GM21360 (cell line): ENCODE results near the gene SH3PXD2B.
"Not testable (repeated sequence)": the region's sequence is repeated elsewhere in the genome, so short reads cannot be mapped to it uniquely, and the experiment has no call there.

ENCODE experiments used
- ATAC-seq: cut with Tn5 transposase; IDR thresholded peaks from one replicate; pipeline ENCODE4 v1.9.1; 2021; ENCODE audit warnings: mild to moderate bottlenecking, moderate library complexity; ENCODE audit not compliant: unreplicated experiment

Gene SH3PXD2B

DNA sequence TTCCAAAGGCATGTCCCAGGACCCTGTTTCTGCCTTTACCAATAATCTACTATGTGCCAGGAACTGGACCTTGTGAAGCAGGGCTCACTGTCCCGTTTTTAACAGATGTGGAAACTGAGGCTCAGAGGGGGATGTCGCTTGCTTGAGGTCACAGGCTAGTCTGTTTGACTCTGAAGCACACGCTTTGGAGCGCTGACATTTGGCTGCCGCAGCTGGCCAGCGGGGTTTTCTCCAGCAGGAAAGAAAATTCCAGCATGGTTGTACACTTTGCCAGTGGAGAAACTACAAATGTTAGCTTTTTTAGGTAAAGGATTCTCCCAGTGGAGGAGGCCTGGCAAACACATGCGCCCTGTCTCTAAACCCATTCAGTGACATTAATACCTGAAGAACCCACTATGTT is 50.5 kb downstream of the SH3PXD2B start:
- no peak for ATAC-seq

DNA sequence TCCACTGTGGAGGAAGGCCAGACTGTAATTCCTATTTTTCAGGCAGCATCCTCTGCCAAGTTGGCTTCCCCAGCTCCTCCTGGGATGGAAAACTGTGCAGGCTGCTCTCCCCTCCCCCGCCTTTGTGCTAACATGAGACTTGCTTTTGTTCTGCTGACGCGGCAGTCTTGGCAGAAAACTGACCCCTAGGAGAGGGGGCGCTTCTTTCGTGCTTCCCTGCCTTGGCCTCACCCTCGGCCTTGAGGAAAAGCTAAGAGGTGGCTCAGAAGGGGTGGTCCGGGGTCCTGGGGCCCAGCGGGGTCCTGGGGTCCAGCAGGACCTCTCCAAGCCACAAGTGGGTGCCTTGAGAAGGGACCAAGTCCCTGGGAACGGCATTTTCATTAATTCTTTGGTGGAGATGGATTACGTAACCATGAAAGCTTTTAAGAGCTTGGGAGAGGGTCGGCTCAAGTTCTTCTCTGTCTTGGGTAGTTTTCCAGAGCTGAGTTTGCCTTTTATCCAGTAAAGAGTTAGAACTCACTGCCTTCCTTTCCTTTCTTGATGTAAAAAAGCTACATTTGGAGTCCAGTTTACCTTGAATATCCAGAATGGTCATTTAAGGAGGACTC is 51.0 kb downstream of the SH3PXD2B start:
- no peak for ATAC-seq

DNA sequence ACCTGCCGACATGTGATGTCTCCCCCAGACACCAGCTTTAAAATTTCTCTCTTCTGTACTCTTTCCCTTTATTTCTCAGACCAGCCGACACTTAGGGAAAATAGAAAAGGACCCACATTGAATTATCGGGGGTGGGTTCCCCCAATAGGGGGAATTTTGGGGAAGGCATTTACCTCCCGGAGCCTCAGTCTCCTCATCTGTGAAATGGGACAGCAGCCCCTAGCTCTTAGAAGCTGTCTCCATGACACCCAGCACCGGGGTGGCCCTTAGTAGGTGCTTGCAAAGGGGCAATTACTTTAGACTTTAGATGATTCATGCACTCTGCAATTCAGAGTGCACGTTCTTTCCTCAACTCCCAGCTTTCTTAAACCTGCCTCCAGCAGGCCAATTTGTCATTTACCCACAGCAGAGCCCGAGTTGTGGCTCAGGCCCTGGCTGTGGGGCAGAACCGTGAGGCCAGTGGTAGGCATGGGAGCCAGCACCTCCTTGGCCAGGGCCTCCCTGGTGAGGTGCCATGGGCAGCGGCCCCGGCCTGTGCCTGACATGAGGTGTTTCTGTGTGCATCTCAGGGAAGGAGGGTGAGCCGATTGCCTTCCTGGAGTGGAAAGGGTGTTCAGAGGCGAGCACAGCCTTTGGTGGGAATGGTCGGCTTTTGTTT is 51.7 kb downstream of the SH3PXD2B start:
- no peak for ATAC-seq

DNA sequence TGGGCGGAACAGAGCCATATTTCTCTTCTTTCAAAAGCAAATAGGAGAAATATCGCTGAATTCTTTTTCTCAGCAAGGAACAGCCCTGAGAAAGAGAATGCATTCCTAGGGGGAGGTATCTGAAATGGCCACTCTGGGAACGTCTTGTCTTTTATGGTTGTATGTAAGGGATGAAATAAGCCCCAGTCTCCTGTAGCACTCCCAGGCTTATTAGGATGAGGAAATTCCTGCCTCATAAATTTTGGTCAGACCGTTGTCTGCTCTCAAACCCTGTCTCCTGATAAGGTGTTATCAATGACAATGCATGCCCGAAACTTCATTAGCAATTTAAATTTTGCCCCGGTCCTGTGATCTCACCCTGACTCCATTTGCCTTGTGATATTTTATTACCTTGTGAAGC is 52.3 kb downstream of the SH3PXD2B start:
- not testable (repeated sequence) for ATAC-seq

DNA sequence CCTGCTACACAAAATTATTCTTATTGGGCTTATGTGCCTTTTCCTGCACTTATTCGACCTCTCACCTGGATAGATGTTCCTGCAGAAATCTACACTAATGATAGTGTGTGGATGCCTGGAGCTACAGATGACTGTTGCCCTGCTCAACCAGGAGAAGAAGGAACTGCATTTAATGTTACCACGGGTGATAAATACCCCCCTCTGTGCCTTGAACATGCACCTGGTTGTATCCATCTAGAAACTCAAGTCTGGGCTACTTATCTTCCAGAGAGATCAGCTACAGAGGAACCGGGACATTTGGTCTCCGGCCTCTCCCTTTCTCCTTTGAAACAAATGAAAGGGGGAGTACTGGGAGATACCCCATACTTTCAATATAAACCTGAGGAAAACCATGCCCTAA is 54.5 kb downstream of the SH3PXD2B start:
- no peak for ATAC-seq

DNA sequence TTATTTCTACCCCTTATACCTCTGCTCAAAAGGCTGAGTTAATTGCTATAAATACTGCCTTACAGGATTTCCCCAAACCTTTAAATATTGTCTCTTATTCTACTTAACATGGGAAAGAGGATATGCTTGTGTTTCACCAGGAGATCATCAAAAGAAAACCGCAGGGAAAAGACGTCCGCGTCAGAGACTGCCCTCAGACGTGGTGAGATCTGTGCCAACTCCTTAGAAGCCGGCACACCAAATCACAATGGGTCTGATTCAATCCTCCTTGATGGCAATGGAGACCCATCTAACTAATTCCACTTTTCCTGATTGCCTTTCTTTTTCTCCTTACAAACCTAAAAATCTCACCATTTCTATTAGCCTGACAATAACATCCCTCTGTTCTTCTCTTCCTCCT is 55.0 kb downstream of the SH3PXD2B start:
- ATAC-seq, result no peak

DNA sequence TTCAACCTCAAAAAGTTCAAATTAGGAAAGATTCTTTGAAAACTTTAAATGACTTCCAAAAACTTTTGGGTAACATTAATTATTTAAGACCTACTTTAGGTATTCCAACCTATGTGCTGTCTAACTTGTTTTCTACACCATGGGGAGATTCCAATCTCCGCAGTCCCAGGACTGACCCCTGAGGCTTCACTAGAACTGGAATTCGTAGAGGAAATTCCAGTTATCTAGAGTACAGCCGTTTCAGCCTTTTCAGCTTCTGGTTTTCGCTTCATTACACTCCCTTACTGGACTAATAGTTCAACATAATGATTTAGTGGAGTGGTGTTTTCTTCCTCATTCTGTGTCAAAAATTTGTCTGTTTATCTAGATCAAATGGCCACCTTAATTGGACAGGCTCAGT is 55.7 kb downstream of the SH3PXD2B start:
- ATAC-seq, result not testable (repeated sequence)

DNA sequence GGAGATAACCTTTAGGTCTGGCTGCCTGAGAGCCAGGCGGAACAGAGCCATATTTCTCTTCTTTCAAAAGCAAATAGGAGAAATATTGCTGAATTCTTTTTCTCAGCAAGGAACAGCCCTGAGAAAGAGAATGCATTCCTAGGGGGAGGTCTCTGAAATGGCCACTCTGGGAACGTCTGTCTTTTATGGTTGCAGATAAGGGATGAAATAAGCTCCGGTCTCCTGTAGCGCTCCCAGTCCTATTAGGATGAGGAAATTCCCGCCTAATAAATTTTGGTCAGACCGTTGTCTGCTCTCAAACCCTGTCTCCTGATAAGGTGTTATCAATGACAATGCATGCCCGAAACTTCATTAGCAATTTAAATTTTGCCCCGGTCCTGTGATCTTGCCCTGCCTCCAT is 57.3 kb downstream of the SH3PXD2B start:
- not testable (repeated sequence) for ATAC-seq

DNA sequence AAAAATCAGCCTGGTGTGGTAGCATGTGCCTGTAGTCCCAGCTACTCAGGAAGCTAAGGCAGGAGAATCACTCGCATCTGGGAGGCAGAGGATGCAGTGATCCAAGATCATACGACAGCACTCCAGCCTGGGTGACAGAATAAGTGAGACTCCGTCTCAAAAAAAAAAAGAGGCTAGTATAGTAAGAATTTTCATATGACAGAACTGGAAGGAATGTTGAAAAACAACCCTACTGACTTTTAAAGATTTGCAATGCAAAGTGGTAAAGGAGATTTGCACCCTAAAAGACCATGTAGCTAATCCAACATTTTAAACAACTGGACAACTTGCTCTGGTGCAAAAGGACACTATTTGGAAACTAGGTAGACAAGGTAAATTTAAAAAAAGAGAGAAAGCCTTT is 58.1 kb downstream of the SH3PXD2B start:
- ATAC-seq, result no peak

DNA sequence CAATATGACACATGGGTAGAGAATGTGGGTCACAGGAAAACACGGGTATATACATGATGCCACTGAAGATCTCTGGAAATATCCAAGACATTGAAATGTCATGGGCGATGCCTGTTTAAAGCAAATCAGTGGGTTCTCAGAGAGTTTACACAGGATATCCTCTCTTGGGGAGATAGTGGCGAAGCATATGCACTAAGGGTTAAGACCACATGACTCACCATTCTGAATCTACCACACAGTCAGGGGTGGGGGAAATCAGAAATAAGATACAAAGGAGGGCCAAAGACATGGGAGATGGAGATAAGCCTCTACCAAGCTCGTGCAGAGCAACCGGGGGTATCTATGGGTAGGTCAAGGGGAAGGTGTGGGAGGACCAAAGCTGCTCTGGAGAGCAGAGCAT is 58.8 kb downstream of the SH3PXD2B start:
- ATAC-seq, result no peak

DNA sequence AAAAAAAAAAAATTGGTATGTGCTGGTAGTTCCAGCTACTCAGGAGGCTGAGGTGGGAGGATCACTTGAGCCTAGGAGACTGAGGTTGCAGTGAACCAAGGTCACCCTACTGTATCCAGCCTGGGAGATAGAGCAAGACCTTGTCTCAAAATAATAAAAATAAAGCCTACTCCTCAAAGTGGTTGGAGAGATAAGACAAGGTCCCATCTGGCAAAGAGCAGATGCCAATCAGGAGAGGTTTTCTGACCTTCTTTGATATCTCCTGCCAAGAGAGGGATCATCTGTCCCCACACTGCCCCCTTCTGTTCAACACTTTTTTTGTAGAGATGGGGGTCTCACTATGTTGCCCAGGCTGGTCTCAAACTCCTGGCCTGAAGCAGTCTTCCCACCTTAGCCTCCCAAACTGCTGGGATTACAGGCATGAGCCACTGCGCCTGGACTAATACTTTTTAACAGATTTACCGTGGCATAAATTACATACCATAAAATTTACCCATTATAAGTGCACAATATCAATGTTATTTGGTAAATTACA is 64.7 kb downstream of the SH3PXD2B start:
- ATAC-seq, result no peak

DNA sequence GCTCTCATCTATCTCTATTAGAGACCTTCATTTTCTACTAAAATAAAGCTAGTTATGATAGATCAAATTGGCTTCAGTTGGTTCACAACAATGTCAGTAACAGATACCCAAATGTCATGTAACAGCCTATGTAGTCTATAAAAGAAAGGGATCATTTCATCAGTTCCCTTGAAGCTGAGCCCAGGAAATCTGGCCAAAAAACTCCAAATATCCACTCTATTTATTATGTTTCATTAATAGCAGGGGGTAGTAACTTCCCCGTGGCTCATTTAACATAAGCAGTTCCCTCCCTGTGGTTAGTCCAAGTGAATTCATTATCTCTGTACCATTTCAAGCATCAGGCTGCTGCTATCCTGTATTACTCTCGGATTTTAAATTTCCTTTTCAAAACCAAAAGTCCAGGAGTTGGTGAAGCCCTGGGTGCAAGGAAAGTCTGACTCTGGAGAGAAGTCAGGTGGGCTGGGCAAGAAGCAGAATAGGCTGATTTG is 66.0 kb downstream of the SH3PXD2B start:
- ATAC-seq, result no peak

DNA sequence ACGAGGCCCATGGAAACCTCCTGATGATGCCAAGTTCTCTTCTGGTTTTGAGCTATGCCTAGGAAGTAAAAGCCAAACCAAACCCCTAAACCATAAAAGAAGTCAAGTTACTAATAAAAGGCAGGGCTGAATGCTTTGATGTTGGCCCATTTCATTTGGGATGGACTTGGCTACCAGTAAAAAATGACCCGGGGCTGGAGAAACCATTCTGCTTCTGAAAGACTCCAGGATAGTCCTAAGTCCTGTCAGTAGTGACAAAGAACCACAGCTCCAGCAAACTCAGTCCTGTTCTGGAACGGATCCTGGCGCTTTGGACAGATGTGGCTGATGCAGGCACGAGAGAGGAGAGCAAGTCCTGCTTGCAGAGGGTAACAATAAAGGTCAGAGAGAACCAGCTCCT is 68.6 kb downstream of the SH3PXD2B start:
- ATAC-seq, result no peak

DNA sequence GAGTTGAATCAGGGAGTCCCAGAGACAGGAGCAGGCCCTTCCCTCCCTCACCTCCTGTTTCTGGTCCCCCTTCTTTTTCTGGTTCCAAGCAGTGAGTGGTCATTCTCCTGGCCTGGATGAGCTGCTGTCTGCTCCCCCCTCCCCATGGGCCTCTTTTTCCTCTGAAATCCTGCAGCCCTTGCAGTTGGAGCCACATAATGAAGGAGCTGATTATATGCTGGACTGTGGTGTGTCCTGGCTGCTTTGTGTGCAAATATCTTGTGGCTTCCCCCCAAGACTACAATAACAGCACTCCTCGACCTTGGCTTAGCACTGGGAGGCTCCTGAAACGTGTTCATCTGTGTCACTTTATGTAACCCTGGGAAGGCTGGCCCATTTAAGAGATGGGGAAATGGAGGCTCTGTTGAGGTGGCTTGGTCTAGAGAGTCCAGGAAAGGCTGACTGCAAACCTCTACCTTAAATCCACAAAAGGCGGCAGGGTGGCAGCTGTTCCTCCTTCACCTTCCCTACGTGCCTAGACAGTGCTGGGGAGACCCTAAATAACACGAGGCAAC is 69.2 kb downstream of the SH3PXD2B start:
- no peak for ATAC-seq

DNA sequence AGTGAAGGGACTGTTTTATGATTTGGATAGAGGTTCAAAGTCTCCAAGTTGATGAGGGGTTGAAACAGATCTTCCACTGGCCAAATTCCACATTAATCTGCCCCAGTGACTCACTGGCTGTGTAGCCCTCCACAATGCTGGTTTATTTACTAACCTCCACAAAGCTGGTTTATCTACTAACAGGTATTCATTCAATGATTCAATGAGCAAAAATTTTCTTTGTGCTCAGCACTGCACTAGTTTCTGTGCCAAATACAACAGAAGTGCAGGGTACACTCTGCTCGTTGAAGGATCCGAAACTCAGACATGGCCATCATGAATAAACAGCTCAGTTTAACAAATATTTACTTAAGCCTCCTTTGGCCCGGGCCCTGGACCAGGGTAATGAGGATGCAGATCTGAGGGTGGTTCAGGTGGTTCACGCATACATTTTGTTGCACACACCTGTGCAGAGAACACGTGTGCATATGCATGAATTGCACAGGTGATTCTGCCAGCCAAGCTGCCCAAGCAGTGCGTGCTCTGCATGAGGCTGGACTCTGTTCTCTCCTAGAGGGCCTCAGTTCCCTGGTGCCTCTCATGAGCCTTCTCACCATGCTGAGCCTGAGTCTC is 71.0 kb downstream of the SH3PXD2B start:
- no peak for ATAC-seq

DNA sequence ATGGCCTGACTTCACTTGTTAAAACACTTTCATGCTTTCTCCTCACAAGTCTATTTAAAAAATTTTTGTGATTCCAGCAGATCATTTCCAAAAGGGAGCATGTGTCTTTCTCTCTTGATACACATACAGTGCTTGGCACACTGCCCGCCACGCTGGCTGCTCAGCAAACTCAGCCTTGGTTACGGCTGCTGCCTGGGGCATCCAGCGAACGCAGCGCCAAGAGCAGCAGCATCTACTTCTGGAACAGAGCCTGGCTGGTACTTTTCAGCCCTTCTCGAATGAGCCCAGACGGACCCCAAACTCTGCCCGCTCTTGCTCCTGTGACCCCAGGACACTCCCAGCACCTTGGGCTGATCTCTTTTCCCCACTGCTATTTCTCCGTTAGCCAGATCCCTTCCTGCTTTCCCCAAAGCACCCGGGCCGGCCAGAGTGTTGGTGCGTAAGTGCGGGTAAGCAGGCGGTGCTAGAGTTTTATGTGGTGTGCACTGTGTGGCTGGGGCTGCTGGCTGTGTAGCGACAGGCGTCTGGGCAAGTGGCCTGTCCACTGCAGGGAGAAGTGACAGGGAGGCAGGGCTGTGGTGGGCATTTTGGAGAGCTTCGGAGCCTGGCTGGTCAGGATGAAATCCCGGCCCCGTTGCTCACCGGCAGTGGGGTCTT is 73.2 kb downstream of the SH3PXD2B start:
- no peak for ATAC-seq

DNA sequence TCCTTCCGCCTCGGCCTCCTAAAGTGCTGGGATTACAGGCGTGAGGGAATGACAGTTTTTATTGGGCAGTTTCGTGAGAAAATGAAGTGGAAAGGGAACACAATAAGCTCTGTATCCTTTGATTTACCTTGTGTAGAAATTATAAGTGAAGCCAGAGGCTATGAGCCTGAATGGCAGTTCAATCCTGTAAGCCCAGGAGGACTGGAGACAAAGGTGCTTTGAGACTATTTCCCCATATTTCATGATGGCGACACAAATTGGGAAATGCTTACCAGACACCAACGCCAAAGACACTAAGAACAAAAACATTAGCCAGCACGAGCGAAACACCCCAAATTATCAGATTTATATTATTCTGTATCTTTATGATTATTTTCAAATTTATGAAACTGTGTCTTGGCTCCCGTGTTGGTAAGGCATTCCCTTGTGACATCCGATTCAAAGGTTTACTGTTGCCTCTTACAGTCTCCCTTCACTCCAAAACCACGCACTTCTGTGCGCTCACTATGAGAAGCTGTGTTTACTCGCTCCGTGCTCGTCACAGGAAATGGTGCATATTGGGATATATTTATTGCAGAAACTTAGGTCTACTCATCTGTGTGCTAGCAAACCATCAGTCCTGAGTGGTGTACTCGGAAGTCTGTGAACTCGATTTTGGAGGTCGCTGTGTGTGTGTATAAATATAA is 73.9 kb downstream of the SH3PXD2B start:
- ATAC-seq, result no peak

DNA sequence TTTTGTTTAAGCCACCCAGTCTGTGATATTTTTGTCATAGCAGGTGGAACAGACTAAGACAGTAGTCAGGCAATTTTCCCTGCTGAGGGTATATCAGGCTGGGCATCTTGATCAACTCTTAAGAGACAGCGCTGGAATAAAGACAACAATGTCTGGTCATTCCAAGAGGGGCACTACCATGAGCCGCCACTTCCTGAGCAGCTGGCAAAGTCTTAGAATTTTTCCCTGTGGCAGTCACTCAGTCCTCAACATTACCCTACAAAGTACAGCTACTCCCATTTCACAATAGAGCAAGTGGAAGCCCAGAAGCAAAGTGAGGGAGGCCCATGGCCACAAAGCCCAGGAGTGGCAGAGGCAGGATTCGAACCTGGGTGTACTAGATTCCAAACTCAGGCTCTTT is 74.8 kb downstream of the SH3PXD2B start:
- no peak for ATAC-seq

DNA sequence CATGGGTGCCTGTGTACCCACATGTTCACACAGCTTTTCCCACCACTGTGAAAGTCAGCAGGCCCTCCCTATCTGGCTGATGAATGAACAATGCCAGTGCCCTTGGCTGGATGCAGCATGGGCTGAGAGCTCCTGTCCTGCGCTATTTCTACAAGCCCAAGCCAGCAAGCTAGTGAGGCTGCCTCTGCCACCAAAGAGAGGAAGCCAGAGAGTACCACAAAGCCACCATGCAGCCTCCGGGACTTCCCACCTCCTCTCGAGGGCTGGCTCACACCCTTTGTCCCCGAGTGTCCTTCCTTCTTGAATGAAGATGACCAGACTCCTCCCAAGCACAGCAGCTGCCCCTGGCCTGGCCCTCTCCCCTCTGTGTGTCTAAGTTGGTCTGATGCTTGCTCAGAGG is 76.5 kb downstream of the SH3PXD2B start:
- no peak for ATAC-seq

DNA sequence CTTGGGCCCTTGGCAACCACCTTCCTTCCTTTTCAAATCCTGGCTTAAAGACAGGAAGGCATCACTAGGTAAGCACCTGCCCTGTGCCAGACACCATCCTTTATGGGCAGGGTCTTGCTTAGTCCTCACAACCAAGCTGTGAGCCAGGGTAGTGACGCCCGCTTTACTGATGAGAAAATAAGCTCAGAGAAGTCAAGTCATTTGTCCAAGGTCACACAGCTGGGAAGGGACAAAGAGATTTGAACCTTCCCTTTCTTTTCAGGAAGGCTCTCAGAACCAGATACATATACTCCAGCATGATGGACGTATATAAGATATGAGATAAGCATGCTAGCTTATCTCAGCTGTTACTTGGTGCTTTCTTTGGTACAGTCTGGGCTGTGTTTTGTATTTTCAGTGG is 76.9 kb downstream of the SH3PXD2B start:
- ATAC-seq, result no peak

DNA sequence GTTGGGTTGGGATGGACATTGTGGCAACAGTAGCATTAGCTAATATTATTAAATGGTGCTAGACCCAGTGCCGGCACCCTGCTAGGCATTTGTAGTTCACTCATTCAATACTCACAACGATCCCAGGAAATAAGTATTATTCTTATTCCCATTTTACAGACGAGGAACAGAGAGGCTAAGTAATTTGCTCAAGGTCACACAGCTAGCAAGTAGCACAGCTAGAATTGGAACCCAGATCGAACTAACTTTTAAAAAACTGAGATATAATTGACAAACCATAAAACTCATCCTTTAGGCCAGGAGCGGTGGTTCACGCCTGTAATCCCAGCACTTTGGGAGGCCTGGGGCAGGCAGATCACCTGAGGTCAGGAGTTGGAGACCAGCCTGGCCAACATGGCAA is 79.5 kb downstream of the SH3PXD2B start:
- ATAC-seq, result no peak
